CD4-positive, alpha-beta T cell treated with Interleukin-2 at 100 ng/mL for 4 hours (primary cell): ENCODE results near the gene AIFM2.
"Not testable (repeated sequence)": the region's sequence is repeated elsewhere in the genome, so short reads cannot be mapped to it uniquely, and the experiment has no call there.

Experiments
- DNase-seq: peaks from one replicate; pipeline ENCODE4 v3.0.0-alpha.2; 2020; ENCODE audit warnings: low spot score

The AIFM2 gene

GRCh38 chr10:70145666-70146488 is 13.3 kb upstream of the AIFM2 start:
- DNase-seq: peak; percentile 66

DNA sequence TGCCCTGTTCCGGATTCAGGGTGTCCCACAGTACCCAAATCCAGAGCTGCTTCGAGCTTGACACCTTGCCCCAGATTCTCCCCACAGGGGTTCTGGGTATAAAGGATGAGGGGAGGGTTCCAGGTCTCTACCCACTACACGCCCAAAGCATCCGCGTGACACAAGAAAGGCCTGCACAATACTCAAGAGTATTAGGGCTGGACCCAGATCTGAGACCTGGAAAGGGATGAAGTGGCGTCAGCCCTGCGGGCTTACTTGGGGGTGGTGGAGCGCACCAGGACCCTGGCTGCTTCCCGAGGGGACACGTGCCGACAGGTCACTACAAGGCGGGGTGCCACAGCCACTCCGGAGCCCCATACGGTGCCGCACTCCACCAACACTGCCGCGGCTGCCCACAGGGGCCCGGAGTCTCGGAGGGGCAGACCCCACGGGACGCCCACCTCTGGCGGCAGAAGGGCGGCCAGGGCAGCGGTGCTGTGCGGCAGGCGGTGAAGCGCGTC is 12.6 kb upstream of the AIFM2 start:
- DNase-seq: no peak

- DNase-seq: no peak
Measured at GRCh38 chr10:70144372-70145110, 11.9 kb upstream of the AIFM2 start.

DNA sequence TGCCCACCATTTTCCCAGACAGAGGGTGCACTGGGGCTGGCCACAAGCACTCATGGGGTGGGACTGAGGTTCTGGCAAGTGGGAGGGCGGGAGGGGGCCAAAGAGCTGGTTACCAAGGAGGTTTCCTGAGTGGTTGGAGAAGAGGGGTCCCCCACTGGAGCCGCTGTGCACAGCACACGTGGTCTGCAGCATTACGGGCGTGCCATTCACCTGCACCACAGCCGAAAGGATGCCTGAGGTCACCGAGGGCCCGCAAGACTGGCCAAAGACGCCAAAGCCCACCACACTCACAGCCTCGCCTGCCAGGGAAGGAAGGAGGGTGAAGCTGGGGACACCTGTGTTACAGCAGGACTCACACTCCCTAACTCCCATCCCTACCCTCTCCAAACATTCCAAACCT is 9.9 kb upstream of the AIFM2 start:
- no peak for DNase-seq

DNA sequence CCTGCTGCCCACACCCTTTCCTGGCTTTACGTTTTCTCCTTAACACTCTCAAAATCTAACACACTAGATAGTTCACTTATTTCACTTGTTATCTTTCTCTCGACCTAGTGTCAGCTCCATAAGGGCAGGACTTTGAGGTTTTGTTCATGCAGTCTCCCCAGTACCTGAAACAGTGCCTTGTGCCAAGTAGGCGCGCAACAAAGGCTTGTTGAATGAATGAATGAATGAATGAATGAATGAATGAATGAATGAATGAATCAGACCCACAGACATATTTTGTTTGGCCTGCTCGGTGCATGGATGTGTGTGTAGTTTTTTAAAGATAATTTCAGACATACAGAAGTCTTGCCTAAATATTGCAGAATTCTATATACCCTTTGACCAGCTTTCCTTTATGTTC is 7.7 kb upstream of the AIFM2 start:
- no peak for DNase-seq

DNA sequence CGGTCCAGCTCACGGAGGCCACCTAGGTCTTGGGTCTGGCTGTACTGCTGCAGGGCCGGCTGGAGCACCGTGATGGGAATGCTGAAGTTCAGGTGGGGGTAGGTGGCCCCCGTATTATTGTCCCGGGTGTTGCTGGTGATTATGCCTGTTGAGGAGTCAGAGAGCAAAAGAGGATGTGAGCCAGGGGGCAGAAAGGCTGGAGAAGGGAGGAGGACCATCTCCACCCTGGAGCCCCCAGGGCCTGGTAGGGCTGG is 7.3 kb upstream of the AIFM2 start:
- no peak for DNase-seq

DNA sequence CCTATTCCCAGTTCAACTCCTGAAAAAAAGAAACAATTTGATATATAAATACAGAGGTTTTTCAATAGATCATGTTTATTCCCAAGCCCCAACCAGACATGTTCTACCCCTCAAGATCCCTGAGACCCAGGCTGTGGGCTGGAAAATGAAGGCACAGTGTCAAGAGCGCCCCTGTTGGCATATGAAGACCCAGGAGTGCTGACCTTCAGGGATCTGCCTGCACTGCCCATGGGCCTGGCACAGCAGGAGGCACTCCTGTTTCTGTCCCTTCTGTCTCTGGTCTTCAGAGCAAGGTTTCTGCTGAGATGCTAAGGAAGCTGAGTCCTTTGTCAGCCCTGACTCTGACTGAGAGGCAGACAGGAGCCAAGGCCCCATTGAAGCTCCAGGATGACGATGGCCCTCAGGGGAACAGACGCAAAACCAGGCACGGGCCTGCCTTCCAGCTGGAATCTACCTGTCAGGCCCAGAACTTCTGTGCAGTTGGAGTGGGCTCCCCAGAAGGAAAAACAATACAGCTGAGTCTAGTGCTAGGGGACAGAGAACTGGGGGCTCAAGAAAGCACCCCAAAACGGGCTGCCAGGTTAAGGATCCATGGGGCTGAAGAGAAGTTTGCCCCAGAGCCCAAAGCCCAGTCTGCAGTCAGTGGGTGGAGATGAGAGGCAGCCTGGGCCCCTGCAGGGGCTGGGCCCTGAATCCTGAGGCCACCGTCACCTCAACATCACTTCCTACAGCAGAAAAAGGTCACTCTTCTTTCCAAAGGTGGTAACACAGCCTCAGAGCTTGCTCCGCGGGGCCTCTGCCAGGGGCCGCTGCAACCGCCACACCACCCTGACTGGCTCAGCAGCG is 6.7 kb upstream of the AIFM2 start:
- no peak for DNase-seq

DNA sequence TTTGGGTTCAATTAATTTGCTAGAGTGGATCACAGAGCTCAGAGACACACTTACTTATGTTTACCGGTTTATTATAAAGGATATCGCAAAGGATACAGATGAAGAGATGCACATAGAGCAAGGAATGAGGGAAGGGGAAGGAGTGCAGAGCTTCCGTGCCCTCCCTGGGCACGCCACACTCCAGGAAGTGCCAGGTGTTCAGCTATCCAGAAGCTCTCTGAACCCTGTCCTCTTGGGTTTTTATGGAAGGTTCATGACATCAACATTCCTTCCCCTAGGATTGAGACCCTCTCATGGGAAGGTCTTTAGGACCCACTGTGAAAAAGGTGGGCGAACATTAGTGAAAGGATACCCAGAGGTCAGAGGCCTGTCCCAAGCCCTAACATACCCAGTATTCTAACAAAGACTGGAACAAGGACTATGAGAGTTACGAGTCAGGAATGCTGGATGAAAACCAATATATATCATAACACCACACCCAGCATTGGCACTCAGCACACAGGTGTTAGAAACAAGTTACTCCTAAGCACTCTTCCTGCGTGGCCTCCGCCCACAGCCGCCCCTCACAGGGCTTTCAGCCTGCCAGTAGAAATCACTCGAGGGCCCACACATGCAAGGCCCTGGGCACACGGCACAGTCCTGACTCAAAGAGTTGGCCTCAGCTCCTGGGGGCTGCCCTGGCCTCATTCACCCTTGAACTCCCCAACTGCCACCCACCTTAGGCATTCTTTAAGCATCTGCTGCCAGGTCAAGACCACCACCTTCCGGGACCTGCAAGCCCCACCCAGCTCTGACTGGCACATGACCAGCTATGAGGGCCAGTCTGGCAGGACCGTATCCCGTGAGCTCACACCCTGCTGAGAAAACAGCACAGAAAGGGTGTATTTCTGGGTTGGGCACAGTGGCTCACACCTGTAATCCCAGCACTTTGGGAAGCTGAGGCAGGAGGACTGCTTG is 5.6 kb upstream of the AIFM2 start:
- no peak for DNase-seq

GRCh38 chr10:70137135-70137534 is 4.5 kb upstream of the AIFM2 start:
- no peak for DNase-seq

DNA sequence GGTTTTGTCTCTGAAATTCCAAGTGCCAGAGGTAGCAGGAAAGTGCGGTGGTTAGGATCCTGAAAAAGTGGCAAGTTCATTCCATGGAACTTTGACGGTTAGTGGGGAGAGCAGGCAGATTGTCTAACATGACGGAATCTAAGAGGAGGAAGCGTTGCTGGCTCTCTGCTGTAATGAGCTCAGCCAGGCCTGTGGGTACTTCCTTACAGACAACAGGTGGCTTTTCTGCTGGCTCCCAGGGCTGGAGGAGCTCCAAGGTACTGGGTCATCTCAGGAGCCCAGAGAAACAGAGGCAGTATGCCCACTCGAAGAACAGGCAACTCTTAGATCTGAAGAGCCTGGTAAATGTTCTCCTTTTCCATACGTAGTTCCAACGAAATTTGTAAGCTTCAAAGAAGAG is 3.1 kb upstream of the AIFM2 start:
- no peak for DNase-seq

GRCh38 chr10:70135046-70135445 is 2.4 kb upstream of the AIFM2 start:
- DNase-seq: no peak

GRCh38 chr10:70131560-70131937 is 1.1 kb downstream of the AIFM2 start:
- no peak for DNase-seq

- DNase-seq: no peak
Measured at GRCh38 chr10:70130878-70131559, 1.6 kb downstream of the AIFM2 start.

DNA sequence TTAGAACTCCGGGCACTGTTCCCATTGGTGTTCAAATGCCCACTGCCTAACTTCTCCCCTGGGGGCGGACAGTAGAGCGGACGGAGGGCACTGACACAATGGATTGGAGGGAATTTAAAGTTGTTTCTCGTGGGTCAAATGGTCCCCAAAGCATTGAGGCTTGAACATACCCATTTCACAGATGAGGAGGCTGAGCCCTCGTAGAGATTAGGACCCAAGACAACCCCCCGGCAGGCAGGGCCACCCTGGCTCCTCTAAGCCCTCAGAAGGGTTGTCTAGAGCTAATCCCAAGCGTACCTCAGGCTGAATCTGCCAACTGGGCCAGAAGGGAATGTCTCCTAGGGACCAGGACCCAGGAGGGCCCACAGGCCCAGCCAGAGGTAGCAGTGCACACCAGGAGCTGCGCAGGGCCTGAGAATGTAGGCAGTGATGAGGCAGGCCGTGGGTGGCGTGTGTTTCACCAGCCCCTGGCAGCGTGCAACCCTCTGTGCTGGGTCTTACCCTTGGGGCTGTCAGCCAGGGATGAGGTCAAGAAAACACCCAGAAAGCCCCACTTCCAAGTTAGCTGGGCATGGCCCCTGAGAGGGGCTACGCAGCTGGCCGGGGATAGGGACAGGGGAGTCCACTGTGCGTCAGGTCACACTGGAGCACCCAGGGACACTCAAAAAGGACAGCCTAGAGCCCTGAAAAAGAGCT is 5.8 kb downstream of the AIFM2 start:
- no peak for DNase-seq

DNA sequence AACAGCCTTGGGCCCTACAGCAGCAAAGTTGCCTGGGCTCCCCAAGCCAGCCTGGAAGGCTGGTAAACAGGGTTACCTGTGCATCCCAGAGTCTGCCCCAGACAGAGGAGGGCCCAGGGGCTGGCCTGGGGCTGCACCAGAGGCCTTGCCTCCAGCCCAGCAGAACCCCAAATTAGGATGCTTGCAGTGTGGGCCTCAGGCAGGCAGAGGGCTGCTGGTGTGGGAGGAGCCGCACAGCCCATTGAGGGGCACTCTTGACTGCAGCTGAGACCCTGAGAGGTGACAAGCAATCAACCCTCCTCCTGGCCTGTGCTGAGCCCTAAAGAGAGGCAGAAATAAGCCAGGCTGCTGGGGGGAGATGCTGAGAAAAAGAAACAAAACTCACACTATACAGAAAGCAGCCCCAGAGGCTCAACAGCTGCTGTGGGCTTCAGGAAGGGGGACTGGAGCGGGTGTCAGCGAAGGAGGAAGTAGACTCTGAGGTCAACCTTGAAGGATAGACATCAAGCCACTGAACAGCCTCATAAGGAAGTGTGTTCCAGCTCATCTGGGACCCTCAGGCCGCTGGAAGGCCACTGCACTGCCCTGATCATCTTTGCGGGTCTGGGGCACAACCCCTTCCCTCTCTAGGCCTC is 6.6 kb downstream of the AIFM2 start:
- DNase-seq: no peak

GRCh38 chr10:70124918-70125317 is 7.7 kb downstream of the AIFM2 start:
- DNase-seq: no peak

- DNase-seq: no peak
Measured at GRCh38 chr10:70124415-70124814, 8.2 kb downstream of the AIFM2 start.

DNA sequence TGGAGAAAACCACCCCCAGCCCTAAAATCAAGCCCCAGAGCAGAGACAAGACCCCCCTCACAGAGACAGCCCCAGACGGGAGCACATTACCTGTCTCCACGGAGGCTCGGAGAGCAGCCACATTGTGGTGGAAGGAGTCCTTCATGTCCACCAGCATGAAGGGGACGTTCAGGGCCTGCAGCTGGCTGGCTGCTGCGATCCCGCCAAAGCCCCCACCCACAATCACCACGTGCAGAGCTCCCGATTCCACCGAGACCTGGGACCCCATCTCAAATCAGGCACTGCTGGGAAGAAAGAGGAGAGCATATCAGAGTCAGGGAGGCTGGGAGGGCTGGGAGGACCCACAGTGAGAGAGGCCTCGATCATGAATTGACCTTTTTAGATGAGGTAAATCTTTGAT is 8.8 kb downstream of the AIFM2 start:
- DNase-seq: no peak

DNA sequence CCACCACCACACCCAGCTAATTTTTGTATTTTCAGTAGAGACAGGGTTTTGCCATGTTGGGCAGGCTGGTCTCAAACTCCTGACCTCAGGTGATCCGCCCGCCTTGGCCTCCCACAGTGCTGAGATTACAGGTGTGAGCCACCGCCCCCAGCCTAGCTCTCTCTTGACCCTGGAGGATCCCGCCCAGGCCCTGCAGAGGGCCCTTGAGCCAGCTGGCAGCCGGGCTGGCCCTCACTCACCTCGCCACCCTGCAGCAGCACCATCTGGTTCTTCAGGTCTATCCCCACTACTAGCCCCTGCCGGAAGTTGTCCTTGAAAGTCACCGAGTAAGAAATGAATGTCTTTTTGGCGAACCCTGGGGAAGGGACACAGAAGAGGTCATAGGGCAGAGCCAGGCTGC is 9.5 kb downstream of the AIFM2 start:
- not testable (repeated sequence) for DNase-seq

GRCh38 chr10:70122742-70123141 is 9.9 kb downstream of the AIFM2 start:
- no peak for DNase-seq
